ENCODE measurements around the gene CALML3. TPM values are rescaled to one million over a fixed set of nuclear protein-coding genes. Genes with fewer than 3 reads are reported as not detected.

CALML3 gene
- total and polyA plus RNA-seq, 2 of the 8 experiments (the other 6 are each of a cell fraction or from before 2014, with no cell fraction given) = not detected

DNA sequence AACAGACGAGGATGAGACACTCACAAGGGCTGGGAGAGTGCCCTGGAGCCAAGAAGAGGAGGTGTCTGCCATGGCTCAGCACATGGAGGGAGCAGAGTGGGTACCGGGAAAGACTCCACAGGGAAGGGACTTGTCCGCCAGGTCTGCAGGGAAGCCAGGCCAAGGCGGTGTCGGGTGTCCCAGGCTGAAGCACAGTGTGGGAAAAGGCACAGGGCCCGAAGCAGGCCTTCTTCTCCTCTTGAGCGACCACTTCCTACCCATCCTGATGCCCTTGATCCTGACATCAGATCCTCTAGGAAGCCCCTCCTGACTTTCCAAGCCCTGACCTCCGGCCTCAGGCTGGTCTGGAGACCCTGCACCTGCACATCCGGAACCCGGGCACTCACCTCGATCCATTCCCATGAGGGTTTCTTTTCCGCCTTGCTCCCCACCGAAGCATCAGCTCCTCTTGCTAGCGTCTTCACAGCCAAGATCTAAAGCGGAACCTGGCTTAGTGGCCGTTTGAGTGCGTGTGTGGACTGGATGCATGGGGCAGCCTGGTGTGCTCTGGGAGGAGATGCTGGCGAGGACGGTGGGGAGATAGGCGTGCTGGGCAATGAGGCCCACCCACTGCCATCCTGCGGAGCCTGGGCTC lies 8.5 kb downstream of the CALML3 start:
- H3K4me2 ChIP-seq (ENCODE audit: insufficient read depth in 1 of 2, low read depth in 2 of 2, low read length in 2 of 2) = no peak overlapping the region
- H3K79me1 ChIP-seq (ENCODE audit: low read depth, low read length) = no peaks in the 10 kb centered on the region
- no peak overlapping the region for H2BK5ac ChIP-seq (ENCODE audit: low read depth, low read length)
- no peak overlapping the region for H2BK120ac ChIP-seq (replicated peaks; ENCODE audit: low read depth, low read length)
- H2BK15ac ChIP-seq (ENCODE audit: low read length) = no peak overlapping the region
- H3K36me3 ChIP-seq (ENCODE audit: control insufficient read depth in 2 of 4, insufficient read depth in 4 of 4, low read length in 3 of 4) = no peaks in the 10 kb centered on the region
- no peak overlapping the region; the same call in 1 of the 2 replicates for H3K18ac ChIP-seq (ENCODE audit: extremely low read depth, low read length)
- no peak overlapping the region for H3K9ac ChIP-seq (replicated peaks in 1 of 4; ENCODE audit: extremely low read depth in 1 of 4, low read depth in 3 of 4, low read length in 3 of 4)
- no peak overlapping the region for H4K91ac ChIP-seq (replicated peaks; ENCODE audit: insufficient read length, low read length)
- H3K23ac ChIP-seq (ENCODE audit: insufficient read length) = no peak overlapping the region
- 90% methylated on average over 17 of the region's 21 CpGs; no CpG with 5 or more reads in 1 of the 2 experiments for WGBS, 2 experiments (ENCODE audit: extremely low coverage in 1 of 2, insufficient coverage in 1 of 2, insufficient read length in 1 of 2, insufficient replicate concordance in 2 of 2, low coverage in 1 of 2, low lambda C conversion rate in 2 of 2, missing lambda C conversion rate in 1 of 2)
- 0 out of 2 replicates have a peak overlapping the region, but pooled peaks have one; percentile 62 for H2AFZ ChIP-seq (ENCODE audit: low read length)
- TF ChIP-seq GTF2F1 (IDR thresholded peaks at IDR 0.05; ENCODE audit: borderline replicate concordance, low read depth, low read length) (no peak), PHF8 (conservative IDR thresholded peaks at IDR 0.05; ENCODE audit: low read depth, low read length) (no peak), ATF2 (IDR thresholded peaks at IDR 0.05; ENCODE audit: low read length) (no peak), BCL11A (IDR thresholded peaks at IDR 0.05; ENCODE audit: low read depth in 2 of 2, low read length in 2 of 2) (no peak), HDAC6 (IDR thresholded peaks at IDR 0.05; ENCODE audit: low read depth, low read length) (no peak), POU5F1 (IDR thresholded peaks at IDR 0.05; ENCODE audit: low read depth, low read length) (no peak), NANOG (IDR thresholded peaks at IDR 0.05; ENCODE audit: insufficient read depth, low read depth, low read length, poor library complexity, severe bottlenecking) (no peak), GABPA (IDR thresholded peaks at IDR 0.05; ENCODE audit: borderline replicate concordance, insufficient read depth, low read length) (no peak)
- H4K8ac ChIP-seq (ENCODE audit: extremely low read depth, insufficient read depth, low read length) = no peak overlapping the region; the same call in 1 of the 2 replicates
- H2AK5ac ChIP-seq (ENCODE audit: low read depth, low read length) = no peak overlapping the region
- H3K4me1 ChIP-seq (replicated peaks in 1 of 4; ENCODE audit: control insufficient read depth in 3 of 4, insufficient read depth in 4 of 4, low read length in 3 of 4) = no peaks in the 10 kb centered on the region
- no peak overlapping the region for H3K4me3 ChIP-seq (ENCODE audit: extremely low read depth in 1 of 4, insufficient read depth in 2 of 4, low read depth in 3 of 4, low read length in 4 of 4)
- no peak overlapping the region for H3K56ac ChIP-seq (replicated peaks; ENCODE audit: insufficient read length, low read depth, low read length)
- H4K5ac ChIP-seq (ENCODE audit: insufficient read length, low read depth, low read length) = no peak overlapping the region
- no peaks in the 10 kb centered on the region for H3K79me2 ChIP-seq (ENCODE audit: control insufficient read depth in 1 of 2, insufficient read depth in 2 of 2, low read length in 2 of 2)
- peaks cover 0 to 3% of the 10 kb centered on the region in 2 experiments; a peak in 1 of 4 replicates for H3K9me3 ChIP-seq (ENCODE audit: insufficient read depth in 2 of 2, low read depth in 1 of 2, low read length in 1 of 2)
- no peak for DNase-seq (ENCODE audit: low read depth in 1 of 2, low spot score in 2 of 2)
- CTCF ChIA-PET (ENCODE audit: partially characterized antibody) = no interaction called here
- no peaks in the 10 kb centered on the region for H3K27me3 ChIP-seq (replicated peaks in 1 of 4; ENCODE audit: control insufficient read depth in 3 of 4, extremely low read depth in 1 of 4, insufficient read depth in 3 of 4, low read length in 3 of 4)
- H3K4ac ChIP-seq (replicated peaks; ENCODE audit: insufficient read length, low read depth, low read length) = peak overlapping the region; percentile 39
- POLR2A ChIA-PET (ENCODE audit: partially characterized antibody) = no interaction called here
- no peaks in the 10 kb centered on the region for H4K20me1 ChIP-seq (replicated peaks in 1 of 2; ENCODE audit: control insufficient read depth in 1 of 2, insufficient read depth in 2 of 2, low read length in 2 of 2)
- FAIRE-seq = no peak
- no peaks in the 10 kb centered on the region for H3K23me2 ChIP-seq (ENCODE audit: low read depth, low read length)
- no peak overlapping the region for H3K14ac ChIP-seq (ENCODE audit: insufficient read length)
- H2BK12ac ChIP-seq (ENCODE audit: low read depth, low read length) = no peak overlapping the region; the same call in 1 of the 2 replicates
- H2BK20ac ChIP-seq (ENCODE audit: low read length) = no peak overlapping the region
- H3K27ac ChIP-seq (ENCODE audit: low read depth, low read length) = no peak overlapping the region

Measured in H1 (cell line).